Keratinocyte (primary cell): ENCODE results near the gene BRINP3. TPM values are rescaled to one million over a fixed set of nuclear protein-coding genes. Genes with fewer than 3 reads are reported as not detected.

Experiments used
- DNase-seq: peaks from one replicate; pipeline ENCODE4 v3.0.0-alpha.2; 2011; ENCODE audit warnings: low read depth, missing footprints, low spot score
- FAIRE-seq: peaks from 2 replicates; lab custom pipeline; 2011; peaks lifted over from hg19 to GRCh38; lab: Jason Lieb, UNC
- H2AFZ ChIP-seq: 2 replicates; pipeline ENCODE4 v1.6.0; 2012; ENCODE audit warnings: low read length, control low read depth, inconsistent platforms; ENCODE audit not compliant: control insufficient read depth
- H3K27ac ChIP-seq: 2 replicates; pipeline ENCODE4 v1.5.1; 2011; ENCODE audit warnings: low read length; ENCODE audit not compliant: control insufficient read depth, insufficient read depth
- H3K27me3 ChIP-seq: 3 replicates; pipeline ENCODE4 v1.6.0; 2011; ENCODE audit warnings: low read length; ENCODE audit not compliant: control insufficient read depth, insufficient read depth; ENCODE audit errors: extremely low read depth
- H3K36me3 ChIP-seq, 2 experiments: 2 replicates in 1 of 2; 3 replicates in 1 of 2; pipeline ENCODE4 v1.5.1; 2011; ENCODE audit warnings: low read length in 2 of 2, mild to moderate bottlenecking in 1 of 2; ENCODE audit not compliant: control insufficient read depth in 2 of 2, insufficient read depth in 2 of 2; ENCODE audit errors: extremely low read depth in 1 of 2
- H3K4me1 ChIP-seq: 3 replicates; pipeline ENCODE4 v1.5.1; 2011; ENCODE audit warnings: low read length; ENCODE audit not compliant: control insufficient read depth, insufficient read depth; ENCODE audit errors: extremely low read depth
- H3K4me2 ChIP-seq: 3 replicates; pipeline ENCODE4 v1.6.0; 2011; ENCODE audit warnings: low read depth, low read length; ENCODE audit not compliant: control insufficient read depth, insufficient read depth; ENCODE audit errors: extremely low read depth
- H3K4me3 ChIP-seq, 3 experiments: fragments of 200-600 bp in 1 of 3; sonication (generic) in 1 of 3; 2 replicates in 2 of 3; 3 replicates in 1 of 3; pipeline ENCODE4 v1.5.1; 2011 to 2016; ENCODE audit warnings: low read length in 3 of 3, mild to moderate bottlenecking in 3 of 3, control low read depth in 2 of 3, inconsistent platforms in 1 of 3, low read depth in 1 of 3, mixed read lengths in 1 of 3, mixed run types in 1 of 3, moderate library complexity in 1 of 3; ENCODE audit not compliant: control insufficient read depth in 2 of 3, insufficient read depth in 2 of 3; ENCODE audit errors: extremely low read depth in 1 of 3
- H3K79me2 ChIP-seq: 2 replicates; pipeline ENCODE4 v1.6.0; 2012; ENCODE audit warnings: low read length; ENCODE audit not compliant: control insufficient read depth, insufficient read depth
- H3K9ac ChIP-seq: 3 replicates; pipeline ENCODE4 v1.6.0; 2011; ENCODE audit warnings: low read length; ENCODE audit not compliant: control insufficient read depth, insufficient read depth; ENCODE audit errors: extremely low read depth
- H3K9me1 ChIP-seq: 3 replicates; pipeline ENCODE4 v1.6.0; 2011; ENCODE audit warnings: low read length; ENCODE audit not compliant: control insufficient read depth, insufficient read depth; ENCODE audit errors: extremely low read depth
- H3K9me3 ChIP-seq: 2 replicates; pipeline ENCODE4 v1.5.1; 2012; ENCODE audit warnings: low read depth, low read length; ENCODE audit not compliant: control insufficient read depth
- H4K20me1 ChIP-seq: 3 replicates; pipeline ENCODE4 v1.6.0; 2011; ENCODE audit warnings: low read length; ENCODE audit not compliant: control insufficient read depth, insufficient read depth; ENCODE audit errors: extremely low read depth
- CTCF ChIP-seq, 3 experiments: IDR thresholded peaks in 1 of 3; conservative IDR thresholded peaks in 1 of 3; optimal IDR thresholded peaks in 1 of 3; 2 replicates in 2 of 3; 3 replicates in 1 of 3; pipeline versions ENCODE3 to v1.5.1; 2011; ENCODE audit warnings: low read length in 3 of 3, mild to moderate bottlenecking in 3 of 3, moderate library complexity in 2 of 3, control low read depth in 1 of 3, inconsistent platforms in 1 of 3; ENCODE audit not compliant: insufficient read depth in 2 of 3; ENCODE audit errors: extremely low read depth in 1 of 3
- EZH2 ChIP-seq: IDR thresholded peaks from one replicate; pipeline ENCODE4 v1.6.1; 2012; ENCODE audit warnings: inconsistent platforms, mild to moderate bottlenecking, low read length, moderate library complexity
- dilution Hi-C: fragments of 300-500 bp; cut with MboI; formaldehyde crosslinking; loops from one replicate; pipeline ENCODE4 v1.7.0; 2020; ENCODE audit warnings: low sequenced_read_pairs; ENCODE audit not compliant: extremely low pct_ligation_motif_present
- polyA plus RNA-seq, 5 experiments: library from polyadenylated mRNA; depleted of rRNA in 3 of 5; stranded (reverse) in 3 of 5; stranded (forward) in 1 of 5; unstranded in 1 of 5; fragments of >200 nt; gene quantifications; 1 replicate in 1 of 5; 2 replicates in 3 of 5; 3 replicates in 1 of 5; pipeline versions ENCODE4 v1.2.1 to v1.2.3, GENCODE V29; 2011 to 2012; ENCODE audit warnings: missing spikeins in 2 of 5, low read depth in 1 of 5, low replicate concordance in 1 of 5

BRINP3 gene
- polyA plus RNA-seq, 1 donor (not counting 4 experiments of a cell fraction or from before 2014, with no cell fraction given): not detected

- no peak overlapping the region for H3K9ac ChIP-seq
- FAIRE-seq (no peak), DNase-seq (no peak)
- H3K79me2 ChIP-seq: no peaks in the 10 kb centered on the region
- H3K27me3 ChIP-seq: no peaks in the 10 kb centered on the region
- dilution Hi-C loops: no loop called here
- no peak overlapping the region for H2AFZ ChIP-seq
- H3K9me1 ChIP-seq: no peaks in the 10 kb centered on the region
- H3K27ac ChIP-seq: no peak overlapping the region
- no peaks in the 10 kb centered on the region for H3K4me1 ChIP-seq
- H4K20me1 ChIP-seq: no peaks in the 10 kb centered on the region
- no peaks in the 10 kb centered on the region for H3K9me3 ChIP-seq
- H3K4me2 ChIP-seq: no peak overlapping the region
- no peak overlapping the region for H3K4me3 ChIP-seq
- no peaks in the 10 kb centered on the region for H3K36me3 ChIP-seq
- TF ChIP-seq EZH2 (no peak), CTCF (optimal IDR thresholded peaks at IDR 0.05 in 1 of 3, IDR thresholded peaks at IDR 0.05 in 1 of 3, conservative IDR thresholded peaks at IDR 0.05 in 1 of 3; ENCODE audit: extremely low read depth in 1 of 3, insufficient read depth in 2 of 3, low read length in 3 of 3) (no peak)
These were observed 285.0 kb downstream of the BRINP3 start for GRCh38 chr1:190192627-190193026.

- Histone ChIP-seq H2AFZ (no peak overlapping the region), H3K4me3 (no peak overlapping the region), H3K9ac (no peak overlapping the region), H3K4me1 (no peaks in the 10 kb centered on the region), H3K36me3 (no peaks in the 10 kb centered on the region), H3K27ac (no peak overlapping the region), H3K9me1 (no peaks in the 10 kb centered on the region), H3K27me3 (no peaks in the 10 kb centered on the region), H3K4me2 (no peak overlapping the region), H3K9me3 (no peaks in the 10 kb centered on the region), H4K20me1 (no peaks in the 10 kb centered on the region), H3K79me2 (no peaks in the 10 kb centered on the region)
- dilution Hi-C loops: no loop called here
- FAIRE-seq: no peak
- DNase-seq: no peak
- TF ChIP-seq CTCF (optimal IDR thresholded peaks at IDR 0.05 in 1 of 3, IDR thresholded peaks at IDR 0.05 in 1 of 3, conservative IDR thresholded peaks at IDR 0.05 in 1 of 3; ENCODE audit: extremely low read depth in 1 of 3, insufficient read depth in 2 of 3, low read length in 3 of 3) (no peak), EZH2 (no peak)
These were observed 294.1 kb downstream of the BRINP3 start for GRCh38 chr1:190183588-190183987.
